Smooth muscle cell (in vitro differentiated cells): Measurements from ENCODE around the gene BAIAP2L1. TPM values are rescaled to one million over a fixed set of nuclear protein-coding genes. Genes with fewer than 3 reads are reported as not detected.
"Not testable (repeated sequence)": the region's sequence is repeated elsewhere in the genome, so short reads cannot be mapped to it uniquely, and the experiment has no call there.

Experiments used
- DNase-seq: peaks from one replicate; lab custom pipeline; 2025; ENCODE audit not compliant: unreplicated experiment; lab: John Stamatoyannopoulos, UW
- H2AFZ ChIP-seq: fragments of 200-600 bp; sonication (generic); 2 replicates; pipeline ENCODE4 v1.6.0; 2016; ENCODE audit warnings: antibody characterized with exemption, low read depth, mild to moderate bottlenecking
- H3F3A ChIP-seq: fragments of 200-600 bp; sonication (generic); 2 replicates; pipeline ENCODE4 v1.6.0; 2017; ENCODE audit warnings: antibody characterized with exemption, low read depth
- H3K27ac ChIP-seq: fragments of 200-600 bp; sonication (generic); 2 replicates; pipeline ENCODE4 v1.5.1; 2016; ENCODE audit warnings: low read depth, mild to moderate bottlenecking
- H3K27me3 ChIP-seq: fragments of 200-600 bp; sonication (generic); 2 replicates; pipeline ENCODE4 v1.6.1; 2016; ENCODE audit warnings: low read depth, mild to moderate bottlenecking
- H3K36me3 ChIP-seq: fragments of 200-600 bp; sonication (generic); 2 replicates; pipeline ENCODE4 v1.5.1; 2016; ENCODE audit warnings: low read depth
- H3K4me1 ChIP-seq: fragments of 200-600 bp; sonication (generic); 2 replicates; pipeline ENCODE4 v1.5.1; 2016; ENCODE audit warnings: low read depth
- H3K4me2 ChIP-seq: fragments of 200-600 bp; sonication (generic); 2 replicates; pipeline ENCODE4 v1.6.0; 2016; ENCODE audit warnings: mild to moderate bottlenecking
- H3K4me3 ChIP-seq: fragments of 200-600 bp; sonication (generic); 2 replicates; pipeline ENCODE4 v1.5.1; 2016; ENCODE audit warnings: mild to moderate bottlenecking
- H3K79me2 ChIP-seq: fragments of 200-600 bp; sonication (generic); 2 replicates; pipeline ENCODE4 v1.6.0; 2016; ENCODE audit warnings: low read depth, mild to moderate bottlenecking
- H3K9ac ChIP-seq: fragments of 200-600 bp; sonication (generic); 2 replicates; pipeline ENCODE4 v1.6.0; 2016; ENCODE audit warnings: low read depth
- H3K9me3 ChIP-seq: fragments of 200-600 bp; sonication (generic); replicated peaks from 2 replicates; pipeline ENCODE4 v1.5.1; 2016; ENCODE audit warnings: low read depth
- H4K20me1 ChIP-seq: fragments of 200-600 bp; sonication (generic); 2 replicates; pipeline ENCODE4 v1.6.0; 2016; ENCODE audit warnings: low read depth
- CTCF ChIP-seq: fragments of 200-600 bp; sonication (generic); IDR thresholded peaks from 2 replicates; pipeline ENCODE4 v1.5.1; 2017; ENCODE audit warnings: borderline replicate concordance, mild to moderate bottlenecking, antibody characterized with exemption; ENCODE audit not compliant: insufficient read depth, poor library complexity, severe bottlenecking
- WGBS: methylation state at CpG from one replicate; pipeline ENCODE4 v1.1.7; 2016; ENCODE audit warnings: low lambda C conversion rate; 5-methylcytosine and 5-hydroxymethylcytosine counted together
- polyA plus RNA-seq: library from polyadenylated mRNA; unstranded; fragments of >200 nt; fragmentation: Nextera tagmentation; extraction: Ambion mirVana; gene quantifications from 2 replicates; pipeline ENCODE4 v1.2.1, GENCODE V29; 2016
- total RNA-seq: library from RNA; depleted of rRNA; stranded (reverse); fragments of >200 nt; gene quantifications from 2 replicates; pipeline ENCODE4 v1.2.3, GENCODE V29; 2014

Gene BAIAP2L1
- total and polyA plus RNA-seq, 2 experiments from 2014 or later = 45.0 to 55.1 TPM

- Histone ChIP-seq H3K27ac (peak overlapping the region; percentile 74), H3K4me1 (peaks cover 9% of the 10 kb centered on the region), H2AFZ (no peak overlapping the region), H3K9ac (no peak overlapping the region), H3K36me3 (no peaks in the 10 kb centered on the region), H4K20me1 (peaks cover 61% of the 10 kb centered on the region), H3K27me3 (no peaks in the 10 kb centered on the region), H3F3A (peaks cover 12% of the 10 kb centered on the region), H3K4me2 (peak overlapping the region; percentile 3), H3K4me3 (no peak overlapping the region), H3K79me2 (peaks cover 91% of the 10 kb centered on the region), H3K9me3 (no peaks in the 10 kb centered on the region)
- 16% methylated on average over 5 of the region's 5 CpGs for WGBS
- TF ChIP-seq CTCF = no peak
- no peak for DNase-seq
Measured at GRCh38 chr7:98394377-98394836, 6.5 kb downstream of the BAIAP2L1 start.

GRCh38 chr7:98387544-98388226 is 13.2 kb downstream of the BAIAP2L1 start:
- no peaks in the 10 kb centered on the region for H3K27me3 ChIP-seq
- H3K4me1 ChIP-seq = no peaks in the 10 kb centered on the region
- no peaks in the 10 kb centered on the region for H3K36me3 ChIP-seq
- H2AFZ ChIP-seq = no peak overlapping the region
- WGBS = 96% methylated on average over 9 of the region's 9 CpGs
- peaks cover 84% of the 10 kb centered on the region for H3K79me2 ChIP-seq
- no peak overlapping the region for H3K9ac ChIP-seq
- no peaks in the 10 kb centered on the region for H3K9me3 ChIP-seq
- H3F3A ChIP-seq = no peaks in the 10 kb centered on the region
- DNase-seq = no peak
- H3K4me3 ChIP-seq = no peak overlapping the region
- H3K4me2 ChIP-seq = no peak overlapping the region
- peaks cover 90% of the 10 kb centered on the region for H4K20me1 ChIP-seq
- no peak for TF ChIP-seq CTCF
- H3K27ac ChIP-seq = no peak overlapping the region

- Histone ChIP-seq H3K4me3 (no peak overlapping the region), H3K36me3 (no peaks in the 10 kb centered on the region), H4K20me1 (peaks cover 91% of the 10 kb centered on the region), H2AFZ (no peak overlapping the region), H3F3A (no peaks in the 10 kb centered on the region), H3K9me3 (no peaks in the 10 kb centered on the region), H3K79me2 (peaks cover 84% of the 10 kb centered on the region), H3K4me1 (no peaks in the 10 kb centered on the region), H3K27me3 (no peaks in the 10 kb centered on the region), H3K9ac (no peak overlapping the region), H3K4me2 (no peak overlapping the region), H3K27ac (no peak overlapping the region)
- no peak for TF ChIP-seq CTCF
- no peak for DNase-seq
- whole genome bisulfite sequencing = 98% methylated on average over 8 of the region's 8 CpGs
Measured at GRCh38 chr7:98387131-98387530, 13.8 kb downstream of the BAIAP2L1 start.

GRCh38 chr7:98385532-98385931 is 15.4 kb downstream of the BAIAP2L1 start:
- not testable (repeated sequence) for H3K9ac ChIP-seq, H3K4me2 ChIP-seq, H3K4me1 ChIP-seq, H3F3A ChIP-seq, H3K36me3 ChIP-seq, H3K9me3 ChIP-seq, H3K27me3 ChIP-seq, H3K27ac ChIP-seq, DNase-seq, H3K4me3 ChIP-seq, H2AFZ ChIP-seq
- peaks cover 83% of the 10 kb centered on the region for H4K20me1 ChIP-seq
- peaks cover 83% of the 10 kb centered on the region for H3K79me2 ChIP-seq
- WGBS = 99% methylated on average over 5 of the region's 5 CpGs
